WI38 (cell line): ENCODE results near the gene MITF.

Experiments
- H3K4me3 ChIP-seq: 2 replicates; pipeline ENCODE4 v1.5.1; 2011; ENCODE audit warnings: low read depth, mild to moderate bottlenecking, control low read depth, low read length
- CTCF ChIP-seq: IDR thresholded peaks from 2 replicates; pipeline ENCODE4 v1.5.1; 2012; ENCODE audit warnings: low read depth, mild to moderate bottlenecking, control low read depth, low read length

Gene MITF

GRCh38 chr3:69853027-69853426 is 113.8 kb downstream of the MITF start:
- no peak overlapping the region for H3K4me3 ChIP-seq
- TF ChIP-seq CTCF = no peak

GRCh38 chr3:69855436-69856162 is 116.3 kb downstream of the MITF start:
- no peak overlapping the region for H3K4me3 ChIP-seq
- peak; percentile 22; the same call in 1 of the 2 replicates for TF ChIP-seq CTCF

- no peak for TF ChIP-seq CTCF
- no peak overlapping the region for H3K4me3 ChIP-seq
These were observed 117.9 kb downstream of the MITF start for GRCh38 chr3:69856965-69857705.

- no peak overlapping the region for H3K4me3 ChIP-seq
- no peak for TF ChIP-seq CTCF
These were observed 122.3 kb downstream of the MITF start for GRCh38 chr3:69861556-69861955.

GRCh38 chr3:69864141-69864540 is 124.9 kb downstream of the MITF start:
- no peak for TF ChIP-seq CTCF

GRCh38 chr3:69864766-69865165 is 125.5 kb downstream of the MITF start:
- no peak overlapping the region for H3K4me3 ChIP-seq
- no peak for TF ChIP-seq CTCF

More at GRCh38 chr3:69864141-69864540, 124.9 kb downstream of the MITF start:
- H3K4me3 ChIP-seq = no peak overlapping the region
